Kidney (tissue), 14 donors: ENCODE data around the gene TCEAL8. TPM values are rescaled to one million over a fixed set of nuclear protein-coding genes. Genes with fewer than 3 reads are reported as not detected.

Experiments
- DNase-seq, 5 donors: peaks; one replicate each; pipeline ENCODE4 v3.0.0-alpha.2; 2013 to 2020
- FAIRE-seq: peaks from 2 replicates; lab custom pipeline; 2012; peaks lifted over from hg19 to GRCh38; lab: Jason Lieb, UNC
- H3K27ac ChIP-seq, 2 donors: one replicate each; pipeline ENCODE4 v1.7.0; 2013; ENCODE audit warnings: low read depth in 2 of 2, low read length in 2 of 2, inconsistent platforms in 1 of 2
- H3K27me3 ChIP-seq: one replicate; pipeline ENCODE4 v1.7.1; 2013; ENCODE audit warnings: low read length, inconsistent platforms; ENCODE audit not compliant: control insufficient read depth, insufficient read depth
- H3K36me3 ChIP-seq, 3 donors: one replicate each; pipeline versions ENCODE4 v1.7.0 to v1.7.1; 2013; ENCODE audit warnings: low read length in 3 of 3, control low read depth in 1 of 3, inconsistent platforms in 1 of 3; ENCODE audit not compliant: insufficient read depth in 3 of 3, control insufficient read depth in 2 of 3
- H3K4me1 ChIP-seq, 3 donors: one replicate each; pipeline versions ENCODE4 v1.7.0 to v1.7.1; 2013; ENCODE audit warnings: low read length in 3 of 3, inconsistent platforms in 1 of 3, low read depth in 1 of 3; ENCODE audit not compliant: control insufficient read depth in 2 of 3, insufficient read depth in 2 of 3
- H3K4me3 ChIP-seq, 3 donors: one replicate each; pipeline versions ENCODE4 v1.7.0 to v1.8.1; 2013; ENCODE audit warnings: low read length in 3 of 3, control low read depth in 1 of 3, inconsistent platforms in 1 of 3
- H3K9ac ChIP-seq, 3 donors: one replicate each; pipeline versions ENCODE4 v1.7.0 to v1.7.1; 2013; ENCODE audit warnings: low read length in 3 of 3, control low read depth in 1 of 3, inconsistent platforms in 1 of 3
- H3K9me3 ChIP-seq, 3 donors: one replicate each; pipeline versions ENCODE4 v1.7.0 to v1.7.1; 2013; ENCODE audit warnings: low read length in 3 of 3, control low read depth in 1 of 3, inconsistent platforms in 1 of 3; ENCODE audit not compliant: control insufficient read depth in 2 of 3, insufficient read depth in 1 of 3
- intact Hi-C: fragments of 100-400 bp; cut with DNase I; formaldehyde crosslinking; loops from one replicate; pipeline ENCODE4 v1.11.1; 2022
- polyA plus RNA-seq: library from polyadenylated mRNA; stranded (reverse); fragments of 350-450 nt; fragmentation: Illumina TruSeq; extraction: RNeasy Lipid Tissue Mini Kit (QIAGEN cat#74804); gene quantifications from one replicate; pipeline ENCODE4 v1.2.3, GENCODE V29; 2014; ENCODE audit warnings: low read depth, low replicate concordance; ENCODE audit not compliant: insufficient read depth
- total RNA-seq: library from RNA; stranded (reverse); fragmentation: NEBNext Ultra II Directional; extraction: Animal tissue kit (Norgen Biotek cat#: 25700); gene quantifications from one replicate; pipeline ENCODE4 v1.2.1, GENCODE V29; 2021
- TF ChIP-seq, protein P1 (sequence below): IDR thresholded peaks from 3 replicates; pipeline ENCODE4 v1.5.1; 2012; ENCODE audit warnings: mild to moderate bottlenecking, moderate library complexity, borderline replicate concordance; ENCODE audit not compliant: insufficient read depth; ENCODE audit errors: extremely low read depth
- donor health status: control.
- donor health status: control.
- donor health status: control.
- donor health status: control.
- donor health status: control.
- donor health status: DM: yes; HTN: yes; CAD: no.
- donor health status: Normal renal cell carcinoma (clear cell type).

TCEAL8 gene
- total and polyA plus RNA-seq, 2 donors from 2014 or later, result 49.7 to 88.5 TPM

DNA sequence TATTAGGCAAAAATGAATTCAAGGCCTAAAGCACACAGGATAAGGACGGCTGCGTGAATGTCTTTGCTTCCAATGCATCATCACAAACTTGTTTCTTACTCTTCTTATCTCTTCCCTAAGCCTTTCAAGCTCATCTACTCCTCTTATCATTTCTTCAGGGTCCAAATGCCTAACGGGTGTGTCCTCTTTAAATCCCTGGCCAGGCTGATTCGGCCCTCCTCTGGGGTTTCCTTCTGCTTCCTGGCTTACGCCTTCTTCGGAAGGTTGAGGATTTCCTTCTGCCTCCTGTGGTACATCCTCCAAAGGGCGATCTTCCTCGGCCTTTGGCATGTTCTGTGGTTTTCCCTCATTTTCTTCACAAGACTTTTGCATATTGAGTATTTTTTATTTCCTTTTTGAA, 1.3 kb downstream of the TCEAL8 start:
- intact Hi-C loops, result no loop called here

DNA sequence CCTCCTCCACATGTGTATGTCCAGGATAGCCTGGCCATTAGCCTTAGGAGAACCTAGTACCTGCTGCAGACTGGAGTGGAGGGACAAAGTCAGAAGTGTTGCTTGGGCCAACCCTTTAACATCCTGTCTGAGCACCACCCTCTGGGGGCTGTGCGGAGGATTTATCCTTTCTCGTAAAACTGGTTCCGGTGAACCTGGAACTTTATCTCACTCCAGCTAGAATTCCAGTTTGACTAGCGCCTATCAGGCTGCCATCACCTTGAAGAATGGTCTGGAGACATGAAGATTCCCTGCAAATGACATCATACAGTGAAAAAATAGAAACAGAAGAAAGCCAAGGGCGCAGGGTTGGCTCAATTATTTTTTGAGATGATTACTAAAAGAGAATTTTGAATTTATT, 4.0 kb downstream of the TCEAL8 start:
- FAIRE-seq, result no peak
- TF ChIP-seq, protein P1, sequence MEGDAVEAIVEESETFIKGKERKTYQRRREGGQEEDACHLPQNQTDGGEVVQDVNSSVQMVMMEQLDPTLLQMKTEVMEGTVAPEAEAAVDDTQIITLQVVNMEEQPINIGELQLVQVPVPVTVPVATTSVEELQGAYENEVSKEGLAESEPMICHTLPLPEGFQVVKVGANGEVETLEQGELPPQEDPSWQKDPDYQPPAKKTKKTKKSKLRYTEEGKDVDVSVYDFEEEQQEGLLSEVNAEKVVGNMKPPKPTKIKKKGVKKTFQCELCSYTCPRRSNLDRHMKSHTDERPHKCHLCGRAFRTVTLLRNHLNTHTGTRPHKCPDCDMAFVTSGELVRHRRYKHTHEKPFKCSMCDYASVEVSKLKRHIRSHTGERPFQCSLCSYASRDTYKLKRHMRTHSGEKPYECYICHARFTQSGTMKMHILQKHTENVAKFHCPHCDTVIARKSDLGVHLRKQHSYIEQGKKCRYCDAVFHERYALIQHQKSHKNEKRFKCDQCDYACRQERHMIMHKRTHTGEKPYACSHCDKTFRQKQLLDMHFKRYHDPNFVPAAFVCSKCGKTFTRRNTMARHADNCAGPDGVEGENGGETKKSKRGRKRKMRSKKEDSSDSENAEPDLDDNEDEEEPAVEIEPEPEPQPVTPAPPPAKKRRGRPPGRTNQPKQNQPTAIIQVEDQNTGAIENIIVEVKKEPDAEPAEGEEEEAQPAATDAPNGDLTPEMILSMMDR, result no peak
- intact Hi-C loops, result no loop called here
- Histone ChIP-seq H3K27ac (no peak overlapping the region), H3K36me3 (no peaks in the 10 kb centered on the region), H3K4me3 (no peak overlapping the region), H3K27me3 (no peaks in the 10 kb centered on the region), H3K4me1 (no peaks in the 10 kb centered on the region), H3K9ac (no peak overlapping the region), H3K9me3 (no peaks in the 10 kb centered on the region)
- peak in 4 of 5 donors; percentile 35 to 66 (median 57) for DNase-seq

More for the DNA sequence above, 1.3 kb downstream of the TCEAL8 start:
- no peaks in the 10 kb centered on the region for H3K4me1 ChIP-seq
- DNase-seq (peak in 2 of 5 donors; percentile 33 to 39), FAIRE-seq (no peak)
- H3K27ac ChIP-seq, result peak overlapping the region; percentile 77 to 93
- TF ChIP-seq, protein P1, result no peak
- H3K4me3 ChIP-seq, result peak overlapping the region; percentile 73 to 92 (median 91)
- no peaks in the 10 kb centered on the region for H3K9me3 ChIP-seq
- no peaks in the 10 kb centered on the region for H3K36me3 ChIP-seq
- H3K9ac ChIP-seq, result peak overlapping the region; percentile 71 to 88 (median 80)
- H3K27me3 ChIP-seq, result peaks cover 2% of the 10 kb centered on the region

DNA sequence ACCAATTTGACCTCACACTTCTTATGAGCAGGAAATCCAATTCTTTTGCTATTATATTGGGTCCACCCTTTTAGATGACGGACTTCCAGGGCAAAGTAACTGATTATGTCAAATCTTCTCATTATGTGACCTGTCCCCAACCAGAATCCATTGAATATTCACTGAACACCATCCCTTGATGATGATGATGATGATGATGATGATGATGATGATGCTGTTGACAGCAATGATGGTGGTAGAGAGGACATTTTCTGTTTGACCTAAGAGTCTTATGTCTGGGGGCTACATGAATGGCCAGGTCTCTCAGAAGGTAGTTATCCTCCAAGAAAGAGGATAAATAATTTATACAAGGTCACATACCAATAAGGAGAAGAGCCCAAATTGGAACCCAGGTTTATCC, 5.2 kb downstream of the TCEAL8 start:
- FAIRE-seq (no peak), DNase-seq (no peak)
- no peak overlapping the region for H3K4me3 ChIP-seq
- H3K27me3 ChIP-seq, result no peaks in the 10 kb centered on the region
- H3K27ac ChIP-seq, result no peak overlapping the region
- no peaks in the 10 kb centered on the region for H3K4me1 ChIP-seq
- intact Hi-C loops, result no loop called here
- TF ChIP-seq, protein P1, result no peak
- no peaks in the 10 kb centered on the region for H3K36me3 ChIP-seq
- no peaks in the 10 kb centered on the region for H3K9me3 ChIP-seq
- no peak overlapping the region for H3K9ac ChIP-seq

DNA sequence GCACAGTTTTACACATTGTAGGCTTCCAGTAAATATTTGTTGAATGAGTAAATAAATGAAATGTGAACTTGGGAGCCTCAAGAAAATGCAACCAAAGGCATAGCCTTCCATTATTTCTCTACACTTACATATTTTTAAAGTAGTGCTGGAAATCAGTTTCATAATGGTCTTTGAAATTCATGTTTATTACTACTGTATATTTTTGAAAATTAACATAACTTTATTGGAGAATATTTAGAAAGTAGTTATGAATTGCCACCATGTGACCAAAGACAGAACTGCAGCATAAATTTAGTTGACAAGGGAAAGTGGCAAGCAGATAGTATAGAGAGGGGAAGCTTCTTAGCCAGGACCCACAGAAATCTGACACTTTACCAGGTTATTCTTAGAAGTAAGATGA, 6.4 kb downstream of the TCEAL8 start:
- intact Hi-C loops, result no loop called here
- no peak overlapping the region for H3K9ac ChIP-seq
- TF ChIP-seq, protein P1, result peak; percentile 14
- H3K9me3 ChIP-seq, result no peaks in the 10 kb centered on the region
- no peaks in the 10 kb centered on the region for H3K27me3 ChIP-seq
- FAIRE-seq (peak; percentile 98), DNase-seq (peak in 2 of 5 donors; percentile 10 to 30)
- no peaks in the 10 kb centered on the region for H3K4me1 ChIP-seq
- no peak overlapping the region for H3K27ac ChIP-seq
- no peak overlapping the region for H3K4me3 ChIP-seq
- no peaks in the 10 kb centered on the region for H3K36me3 ChIP-seq
